ENCODE data around the gene ADSL.

- TF ChIP-seq SNAI2 (CRISPR knock-in tag; IDR thresholded peaks at IDR 0.05), result no peak
- no peak for TF ChIP-seq ARNTL (CRISPR knock-in tag; IDR thresholded peaks at IDR 0.05; ENCODE audit: borderline replicate concordance, low read depth)
- no peak for TF ChIP-seq CSDC2 (CRISPR knock-in tag; IDR thresholded peaks at IDR 0.05)
- no peak for TF ChIP-seq BACH2 (CRISPR knock-in tag; IDR thresholded peaks at IDR 0.05; ENCODE audit: borderline replicate concordance)
- no peak for TF ChIP-seq TCF4 (CRISPR knock-in tag; IDR thresholded peaks at IDR 0.05; ENCODE audit: borderline replicate concordance)
- TF ChIP-seq PPARA (CRISPR knock-in tag; IDR thresholded peaks at IDR 0.05; ENCODE audit: borderline replicate concordance), result no peak
- TF ChIP-seq ESRRG (CRISPR knock-in tag; IDR thresholded peaks at IDR 0.05), result no peak
- no peak for TF ChIP-seq POU6F1 (CRISPR knock-in tag; IDR thresholded peaks at IDR 0.05; ENCODE audit: borderline replicate concordance, low read depth)
- TF ChIP-seq RARB (CRISPR knock-in tag; IDR thresholded peaks at IDR 0.05), result no peak
- no peak for TF ChIP-seq ZC3H10 (CRISPR knock-in tag; IDR thresholded peaks at IDR 0.05)
- no peak for TF ChIP-seq GLIS3 (CRISPR knock-in tag; IDR thresholded peaks at IDR 0.05)
- no peak for TF ChIP-seq CREB5 (CRISPR knock-in tag; IDR thresholded peaks at IDR 0.05; ENCODE audit: low read depth)
These were observed 4.7 kb upstream of the ADSL start for GRCh38 chr22:40341604-40342003.
